GM21737 (cell line): ENCODE results near the gene PIH1D1.
"Not testable (repeated sequence)": the region's sequence is repeated elsewhere in the genome, so short reads cannot be mapped to it uniquely, and the experiment has no call there.

Experiments
- ATAC-seq: cut with Tn5 transposase; IDR thresholded peaks from one replicate; pipeline ENCODE4 v1.9.1; 2021; ENCODE audit warnings: mild to moderate bottlenecking, moderate library complexity; ENCODE audit not compliant: unreplicated experiment

PIH1D1 gene

GRCh38 chr19:49481020-49481683 lies 29.5 kb upstream of the PIH1D1 start:
- no peak for ATAC-seq

- ATAC-seq = no peak
Measured at GRCh38 chr19:49479975-49480628, 28.5 kb upstream of the PIH1D1 start.

DNA sequence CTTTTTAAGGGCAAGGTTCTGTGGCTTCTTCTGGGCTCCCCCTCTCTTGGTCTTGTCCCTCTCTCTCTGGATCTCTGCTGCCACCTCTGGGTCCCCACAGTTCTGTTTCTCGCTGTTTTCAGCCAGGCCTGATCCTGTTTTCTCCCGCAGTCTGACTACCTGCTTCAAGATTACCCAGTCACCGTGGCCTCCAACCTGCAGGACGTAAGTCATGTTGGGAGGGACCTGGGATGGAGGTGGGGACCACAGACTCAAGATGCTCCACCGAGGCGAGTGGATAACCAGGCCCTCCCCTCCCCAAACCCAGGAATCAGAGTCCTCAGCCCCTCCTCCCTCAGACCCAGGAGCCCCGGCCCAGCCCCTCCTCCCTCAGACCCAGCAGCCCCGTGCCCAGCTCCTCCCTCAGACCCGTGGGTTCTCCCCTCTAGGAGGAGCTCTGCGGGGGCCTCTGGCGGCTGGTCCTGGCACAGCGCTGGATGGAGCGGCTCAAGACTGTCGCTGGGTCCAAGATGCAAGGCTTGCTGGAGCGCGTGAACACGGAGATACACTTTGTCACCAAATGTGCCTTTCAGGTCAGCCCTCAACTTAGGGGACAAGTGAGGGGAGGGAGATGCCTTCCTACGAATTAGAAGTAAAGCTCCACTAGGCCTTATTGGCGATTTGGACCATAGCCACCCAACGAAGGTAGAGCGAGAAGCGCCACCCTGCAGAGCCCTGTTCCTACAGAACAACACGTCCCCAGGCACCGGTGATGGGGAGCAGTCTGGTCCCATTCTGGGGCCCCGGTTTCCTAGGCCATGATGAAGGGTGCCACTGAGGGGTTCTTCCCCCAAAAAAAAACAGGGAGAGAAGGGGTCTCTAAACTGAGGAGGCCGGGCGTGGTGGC lies 24.6 kb upstream of the PIH1D1 start:
- ATAC-seq = no peak

GRCh38 chr19:49475191-49475917 lies 23.7 kb upstream of the PIH1D1 start:
- ATAC-seq = no peak

GRCh38 chr19:49474542-49474924 lies 22.9 kb upstream of the PIH1D1 start:
- ATAC-seq = no peak

GRCh38 chr19:49473868-49474541 lies 22.4 kb upstream of the PIH1D1 start, which contains the start of gene FLT3LG:
TSS of gene FLT3LG (plus strand) at chr19:49474215. CDS start at chr19:49474640, 425 bp downstream.
- ATAC-seq = peak; percentile 50

GRCh38 chr19:49473501-49473867 lies 21.9 kb upstream of the PIH1D1 start:
- ATAC-seq = not testable (repeated sequence)

DNA sequence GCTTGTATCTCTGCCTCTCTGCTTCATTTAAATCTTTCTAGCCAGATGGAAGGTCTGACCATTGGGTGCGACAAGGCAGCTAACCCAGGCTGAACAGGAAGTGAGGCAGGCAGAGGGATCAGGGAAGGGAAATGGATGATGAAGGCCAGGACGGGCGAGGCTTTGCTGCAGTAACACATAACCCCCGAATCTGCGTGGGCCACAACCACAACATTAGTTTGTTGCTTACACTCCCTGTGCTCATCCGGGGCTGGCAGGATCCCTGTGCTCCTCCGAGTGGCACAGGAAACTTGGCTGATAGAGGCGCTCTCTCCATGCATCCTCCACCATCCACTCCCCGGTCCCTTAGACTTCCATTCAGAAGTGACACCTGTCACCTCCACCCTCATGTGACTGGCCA lies 21.3 kb upstream of the PIH1D1 start:
- ATAC-seq = no peak

DNA sequence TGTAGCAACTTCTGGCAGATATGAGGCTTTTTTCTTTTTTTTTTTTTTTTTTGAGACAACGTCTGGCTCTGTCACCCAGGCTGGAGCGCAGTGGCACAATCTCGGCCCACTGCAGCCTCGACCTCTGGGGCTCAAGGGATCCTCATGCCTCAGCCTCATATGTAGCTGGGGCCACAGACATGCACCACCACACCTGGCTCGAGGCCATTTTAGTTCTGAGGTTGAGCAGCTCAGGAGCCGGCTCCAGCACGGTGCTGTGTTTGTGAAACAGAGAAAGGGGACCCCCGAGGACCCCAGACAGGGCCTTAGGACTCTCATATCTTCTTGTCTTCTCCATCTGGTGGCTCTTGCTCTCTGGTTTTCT lies 19.0 kb upstream of the PIH1D1 start:
- no peak for ATAC-seq

- ATAC-seq = peak; percentile 46
Measured at GRCh38 chr19:49469828-49470614, 18.4 kb upstream of the PIH1D1 start.

DNA sequence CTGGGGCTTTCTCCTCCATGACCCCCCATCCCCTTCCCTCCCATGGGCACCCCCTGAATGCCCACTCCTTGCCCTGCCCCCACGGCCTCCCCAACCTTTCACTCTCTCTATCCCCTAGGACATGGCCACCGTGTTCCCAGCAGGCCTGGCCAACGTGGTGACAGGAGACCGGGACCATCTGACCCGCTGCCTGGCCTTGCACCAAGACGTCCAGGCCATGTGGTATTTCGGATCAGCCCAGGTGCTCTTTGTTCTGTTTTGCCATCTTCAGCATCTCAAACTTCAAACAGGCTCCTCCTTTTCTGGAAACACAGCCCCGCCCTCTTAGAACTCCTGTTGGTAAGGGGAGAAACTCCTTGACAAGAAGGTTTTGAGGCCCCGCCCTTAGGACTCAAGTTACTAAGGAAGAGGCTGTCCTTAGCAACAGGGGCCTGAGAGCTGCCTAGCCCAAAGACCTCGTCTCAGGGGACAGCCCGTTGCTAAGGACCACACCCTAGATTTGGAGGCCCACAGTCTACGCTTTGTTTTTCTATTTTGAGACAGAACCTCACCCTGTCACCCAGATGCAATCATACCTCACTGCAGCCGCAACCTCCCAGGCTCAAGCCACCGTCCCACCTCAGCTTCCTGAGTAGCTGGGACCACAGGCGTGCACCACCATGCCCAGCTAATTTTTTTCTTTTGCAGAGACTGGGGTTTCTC lies 17.3 kb upstream of the PIH1D1 start:
- peak; percentile 51 for ATAC-seq

DNA sequence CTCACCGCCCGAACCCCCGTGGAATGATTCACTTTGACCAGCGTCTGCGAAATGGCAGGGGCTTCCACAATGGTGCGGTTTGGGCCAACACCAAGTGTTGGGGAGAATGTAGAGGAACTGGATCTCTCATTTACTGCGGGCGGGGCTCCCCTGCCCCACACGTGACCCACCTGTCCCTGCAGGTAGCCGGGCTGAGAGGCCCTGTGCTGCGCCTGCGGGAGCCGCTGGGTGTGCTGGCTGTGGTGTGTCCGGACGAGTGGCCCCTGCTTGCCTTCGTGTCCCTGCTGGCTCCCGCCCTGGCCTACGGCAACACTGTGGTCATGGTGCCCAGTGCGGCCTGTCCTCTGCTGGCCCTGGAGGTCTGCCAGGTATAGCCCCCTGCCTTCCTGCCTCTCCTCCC lies 16.6 kb upstream of the PIH1D1 start:
- no peak for ATAC-seq

DNA sequence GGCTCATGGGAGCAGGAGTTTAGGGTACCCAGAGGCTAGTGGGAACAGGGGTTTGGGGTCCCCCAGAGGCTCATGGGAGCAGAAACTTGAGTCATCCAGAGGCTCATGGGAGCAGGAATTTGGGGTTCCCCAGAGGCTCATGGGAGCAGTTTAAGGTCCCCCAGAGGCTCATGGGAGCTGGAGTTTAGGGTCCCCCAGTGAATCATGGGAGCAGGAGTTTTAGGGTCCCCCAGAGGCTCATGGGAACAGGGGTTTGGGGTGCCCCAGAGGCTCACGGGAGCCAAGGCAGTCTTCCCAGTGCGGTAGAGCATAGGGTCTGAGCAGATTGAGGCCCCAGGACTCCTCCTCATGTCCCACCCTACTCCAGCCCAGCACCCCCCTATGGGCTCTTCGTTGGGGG lies 13.8 kb upstream of the PIH1D1 start:
- no peak for ATAC-seq

DNA sequence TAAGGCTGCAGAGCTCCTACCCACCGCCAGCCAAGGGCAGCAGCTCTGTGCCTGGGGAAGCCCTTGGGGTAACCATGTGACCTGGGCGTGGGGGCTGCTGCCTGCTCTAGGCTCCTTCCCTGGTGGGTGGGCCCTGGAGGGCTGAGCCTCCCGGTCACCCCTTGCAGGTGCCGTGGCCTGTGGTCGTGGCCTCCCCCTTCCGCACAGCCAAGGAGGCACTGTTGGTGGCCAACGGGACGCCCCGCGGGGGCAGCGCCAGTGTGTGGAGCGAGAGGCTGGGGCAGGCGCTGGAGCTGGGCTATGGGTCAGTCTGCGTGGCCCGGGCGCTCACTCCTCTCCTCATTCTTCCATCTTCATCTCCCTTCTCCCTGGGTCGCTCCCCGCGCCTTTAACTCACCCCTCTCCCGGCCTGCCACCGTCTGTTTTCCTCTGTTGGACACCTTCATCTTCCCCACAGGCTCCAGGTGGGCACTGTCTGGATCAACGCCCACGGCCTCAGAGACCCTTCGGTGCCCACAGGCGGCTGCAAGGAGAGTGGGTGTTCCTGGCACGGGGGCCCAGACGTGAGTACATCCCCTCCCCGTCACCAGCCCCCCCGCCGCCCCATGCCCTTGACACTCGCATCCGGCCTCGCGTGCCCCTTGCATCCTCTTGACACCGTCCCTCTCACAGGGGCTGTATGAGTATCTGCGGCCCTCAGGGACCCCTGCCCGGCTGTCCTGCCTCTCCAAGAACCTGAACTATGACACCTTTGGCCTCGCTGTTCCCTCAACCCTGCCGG lies 12.5 kb upstream of the PIH1D1 start:
- no peak for ATAC-seq

DNA sequence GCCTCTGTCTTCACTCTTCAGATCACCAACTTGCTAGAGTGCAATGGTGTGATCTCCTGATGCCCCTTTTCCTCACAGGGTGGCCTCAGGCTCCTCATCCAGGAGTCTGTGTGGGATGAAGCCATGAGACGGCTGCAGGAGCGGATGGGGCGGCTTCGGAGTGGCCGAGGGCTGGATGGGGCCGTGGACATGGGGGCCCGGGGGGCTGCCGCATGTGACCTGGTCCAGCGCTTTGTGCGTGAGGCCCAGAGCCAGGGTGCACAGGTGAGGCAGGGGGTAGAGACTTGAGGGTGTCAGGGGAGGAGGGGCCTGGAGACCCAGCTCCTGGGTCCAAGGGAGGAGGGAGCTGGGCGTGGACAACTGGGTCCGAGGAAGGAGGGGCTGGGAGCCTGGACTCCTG lies 10.9 kb upstream of the PIH1D1 start:
- ATAC-seq = no peak

DNA sequence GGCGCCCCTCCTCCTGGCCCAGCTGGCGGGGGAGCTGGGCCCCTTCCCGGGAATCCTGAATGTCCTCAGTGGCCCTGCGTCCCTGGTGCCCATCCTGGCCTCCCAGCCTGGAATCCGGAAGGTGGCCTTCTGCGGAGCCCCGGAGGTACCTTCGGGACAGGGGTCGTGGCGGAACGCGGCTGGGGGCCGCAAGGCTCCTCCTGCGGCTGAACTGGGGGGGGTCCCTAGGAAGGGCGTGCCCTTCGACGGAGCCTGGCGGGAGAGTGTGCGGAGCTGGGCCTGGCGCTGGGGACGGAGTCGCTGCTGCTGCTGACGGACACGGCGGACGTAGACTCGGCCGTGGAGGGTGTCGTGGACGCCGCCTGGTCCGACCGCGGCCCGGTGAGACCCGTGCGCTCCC lies 10.0 kb upstream of the PIH1D1 start:
- no peak for ATAC-seq

DNA sequence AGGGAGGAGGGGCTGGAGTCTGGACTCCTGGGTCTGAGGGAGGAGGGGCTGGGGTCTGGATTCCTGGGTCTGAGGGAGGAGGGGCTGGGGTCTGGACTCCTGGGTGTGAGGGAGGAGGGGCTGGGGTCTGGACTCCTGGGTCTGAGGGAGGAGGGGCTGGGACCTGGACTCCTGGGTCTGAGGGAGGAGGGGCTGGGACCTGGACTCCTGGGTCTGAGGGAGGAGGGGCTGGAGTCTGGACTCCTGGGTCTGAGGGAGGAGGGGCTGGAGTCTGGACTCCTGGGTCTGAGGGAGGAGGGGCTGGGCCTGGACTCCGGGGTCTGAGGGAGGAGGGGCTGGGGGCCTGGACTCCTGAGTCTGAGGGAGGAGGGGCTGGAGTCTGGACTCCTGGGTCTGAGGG lies 9.5 kb upstream of the PIH1D1 start:
- ATAC-seq = not testable (repeated sequence)

DNA sequence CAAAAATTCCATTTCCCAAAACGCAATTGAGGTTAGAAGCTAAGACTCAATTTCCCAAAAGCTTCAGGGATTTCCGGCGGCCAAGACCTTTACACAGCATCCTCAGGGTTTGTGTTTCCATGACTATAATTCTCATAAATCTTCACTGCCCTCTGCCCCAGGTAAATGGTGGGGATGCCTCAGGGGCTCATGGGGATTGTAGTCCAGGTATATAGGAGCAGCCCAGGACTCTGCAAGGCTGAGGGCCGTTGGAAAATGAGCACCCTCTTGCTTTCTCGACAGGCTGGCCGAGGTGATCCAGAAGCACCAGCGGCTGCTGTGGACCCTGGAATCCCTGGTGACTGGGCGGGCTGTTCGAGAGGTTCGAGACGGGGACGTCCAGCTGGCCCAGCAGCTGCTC lies 7.8 kb upstream of the PIH1D1 start:
- no peak for ATAC-seq

- ATAC-seq = no peak
Measured at GRCh38 chr19:49458567-49458903, 6.9 kb upstream of the PIH1D1 start.
